ENCODE results near the gene DTNB. TPM values are rescaled to one million over a fixed set of nuclear protein-coding genes. Genes with fewer than 3 reads are reported as not detected.

The DTNB gene
- total and polyA plus RNA-seq, 2 donors (not counting 3 experiments of a cell fraction or from before 2014, with no cell fraction given), result 11.5 to 17.0 TPM

GRCh38 chr2:25615920-25616319 lies 57.5 kb downstream of the DTNB start:
- no peaks in the 10 kb centered on the region for H3K79me2 ChIP-seq (ENCODE audit: control insufficient read depth, insufficient read depth, low read length)
- dilution Hi-C loops (cut with MboI; ENCODE audit: extremely low pct_ligation_motif_present, low sequenced_read_pairs), result no loop called here
- DNase-seq (ENCODE audit: low read depth, low spot score), result peak; percentile 54
- H3K9ac ChIP-seq (replicated peaks; ENCODE audit: extremely low read depth, insufficient read depth, low read length), result no peak overlapping the region
- no peaks in the 10 kb centered on the region for H4K20me1 ChIP-seq (replicated peaks; ENCODE audit: control insufficient read depth, extremely low read depth, insufficient read depth, low read length)
- BruUV-seq (replicated peaks), result no TSS peak
- H3K27me3 ChIP-seq (ENCODE audit: control insufficient read depth in 2 of 2, insufficient read depth in 2 of 2, low read length in 2 of 2), result no peaks in the 10 kb centered on the region
- H3K27ac ChIP-seq (ENCODE audit: insufficient read depth, low read depth, low read length), result peak overlapping the region; percentile 46
- TF ChIP-seq POLR2A (IDR thresholded peaks at IDR 0.05; ENCODE audit: low read depth, low read length), result no peak
- no peak for TF ChIP-seq EZH2 (IDR thresholded peaks at IDR 0.05; ENCODE audit: borderline replicate concordance, low read depth, low read length, severe bottlenecking)
- no peak for TF ChIP-seq CTCF (IDR thresholded peaks at IDR 0.05; ENCODE audit: extremely low read depth in 1 of 2, insufficient read depth in 1 of 2, low read depth in 1 of 2, low read length in 2 of 2)
- no peak for TF ChIP-seq FOS (IDR thresholded peaks at IDR 0.05; ENCODE audit: borderline replicate concordance, insufficient read depth, low read length)
- TF ChIP-seq MYC (IDR thresholded peaks at IDR 0.05; ENCODE audit: low read depth, low read length), result no peak
- TF ChIP-seq GATA2 (IDR thresholded peaks at IDR 0.05; ENCODE audit: insufficient read depth, insufficient read length, low read depth, low read length), result no peak
- no peak for TF ChIP-seq JUN (IDR thresholded peaks at IDR 0.05; ENCODE audit: borderline replicate concordance, insufficient read depth, insufficient read length, low read depth)
- TF ChIP-seq MAX (IDR thresholded peaks at IDR 0.05; ENCODE audit: insufficient read depth, insufficient read length), result no peak
- H3K4me2 ChIP-seq (ENCODE audit: insufficient read depth, low read length), result peak overlapping the region; percentile 20
- no peaks in the 10 kb centered on the region for H3K9me3 ChIP-seq (replicated peaks; ENCODE audit: control insufficient read depth, insufficient read depth, low read length)
- CTCF ChIA-PET, result interaction anchor here (0.6 to 1.8 kb wide), 5 partner anchors 8 to 84 kb away, joined by 3 to 27 read pairs (median 6); no protein-coding TSS in a partner anchor
- POLR2A ChIA-PET, result no interaction called here
- intact Hi-C loops (cut with micrococcal nuclease), result loop anchor here (10.0 kb wide), 1 partner anchor 239 kb away; no protein-coding TSS in a partner anchor
- H3K9me1 ChIP-seq (replicated peaks; ENCODE audit: control insufficient read depth, extremely low read depth, insufficient read depth, low read length), result no peaks in the 10 kb centered on the region
- H3K4me1 ChIP-seq (ENCODE audit: control insufficient read depth, extremely low read depth, insufficient read depth, low read length), result peaks cover 45% of the 10 kb centered on the region
- no peak overlapping the region for H2AFZ ChIP-seq (ENCODE audit: low read depth, low read length)
- FAIRE-seq, result no peak
- H3K4me3 ChIP-seq (replicated peaks in 1 of 3; ENCODE audit: insufficient read depth in 1 of 3, low read depth in 1 of 3, low read length in 3 of 3), result peak overlapping the region in 1 of 3 experiments; percentile 17
- no peaks in the 10 kb centered on the region for H3K36me3 ChIP-seq (ENCODE audit: control insufficient read depth in 2 of 2, extremely low read depth in 1 of 2, insufficient read depth in 2 of 2, low read length in 2 of 2)
